SIG-M5 (cell line): ENCODE measurements around the gene POLR1A.

Source experiments
- DNase-seq: peaks from one replicate; lab custom pipeline; 2025; lab: John Stamatoyannopoulos, UW

The POLR1A gene

GRCh38 chr2:86097114-86097896 lies 8.4 kb downstream of the POLR1A start:
- no peak for DNase-seq

- DNase-seq = no peak
Measured at GRCh38 chr2:86094229-86094628, 11.5 kb downstream of the POLR1A start.

- DNase-seq = no peak
Measured at GRCh38 chr2:86087936-86088850, 17.5 kb downstream of the POLR1A start.

- no peak for DNase-seq
Measured at GRCh38 chr2:86082756-86083155, 22.9 kb downstream of the POLR1A start.

- DNase-seq = no peak
Measured at GRCh38 chr2:86081724-86082123, 24.0 kb downstream of the POLR1A start.

GRCh38 chr2:86079981-86080911 lies 25.4 kb downstream of the POLR1A start:
- DNase-seq = no peak

- no peak for DNase-seq
Measured at GRCh38 chr2:86078774-86079545, 26.7 kb downstream of the POLR1A start.

GRCh38 chr2:86075886-86076285 lies 29.8 kb downstream of the POLR1A start:
- no peak for DNase-seq

GRCh38 chr2:86074811-86075210 lies 30.9 kb downstream of the POLR1A start:
- DNase-seq = no peak

- no peak for DNase-seq
Measured at GRCh38 chr2:86074256-86074655, 31.4 kb downstream of the POLR1A start.

- DNase-seq = no peak
Measured at GRCh38 chr2:86073225-86073624, 32.5 kb downstream of the POLR1A start.

- DNase-seq = no peak
Measured at GRCh38 chr2:86072271-86072858, 33.3 kb downstream of the POLR1A start.

GRCh38 chr2:86070868-86071267 lies 34.8 kb downstream of the POLR1A start:
- DNase-seq = no peak

- DNase-seq = no peak
Measured at GRCh38 chr2:86069783-86070339, 35.8 kb downstream of the POLR1A start.

- DNase-seq = no peak
Measured at GRCh38 chr2:86069091-86069685, 36.5 kb downstream of the POLR1A start.

GRCh38 chr2:86068648-86069047 lies 37.0 kb downstream of the POLR1A start:
- no peak for DNase-seq

GRCh38 chr2:86068136-86068588 lies 37.5 kb downstream of the POLR1A start:
- no peak for DNase-seq

GRCh38 chr2:86066915-86067314 lies 38.8 kb downstream of the POLR1A start:
- no peak for DNase-seq

GRCh38 chr2:86066007-86066578 lies 39.6 kb downstream of the POLR1A start:
- DNase-seq = no peak

- no peak for DNase-seq
Measured at GRCh38 chr2:86065512-86065911, 40.2 kb downstream of the POLR1A start.
